IMR-90 (cell line): ENCODE data around the gene TMEM209. TPM values are rescaled to one million over a fixed set of nuclear protein-coding genes. Genes with fewer than 3 reads are reported as not detected.

ENCODE experiments used
- ATAC-seq: fragments of 200-7000 bp; cut with Tn5 transposase; 2 replicates; pipeline ENCODE4 v1.9.1; 2020; ENCODE audit warnings: low read depth, mild to moderate bottlenecking, moderate library complexity
- BruUV-seq: library from RNA; stranded (reverse); fragments of 400-500 nt; replicated peaks from 2 replicates; lab custom pipeline; 2021; lab: Mats Ljungman, UMichigan
- CTCF ChIA-PET: fragments of 300-600 bp; formaldehyde crosslinking; extraction: SDS; loops from one replicate; lab custom pipeline; 2021; ENCODE audit warnings: antibody characterized with exemption; lab: Yijun Ruan, JAX
- POLR2A ChIA-PET: fragments of 300-600 bp; sonication (Branson Sonifier 250); formaldehyde crosslinking; loops from one replicate; lab custom pipeline; 2022; ENCODE audit warnings: antibody characterized with exemption; ENCODE audit not compliant: unreplicated experiment; lab: Charles Lee
- DNase-seq: peaks from one replicate; pipeline ENCODE4 v3.0.0; 2013
- H2AFZ ChIP-seq: replicated peaks from 2 replicates; pipeline ENCODE3; 2013; ENCODE audit warnings: low read length, mild to moderate bottlenecking; ENCODE audit not compliant: poor library complexity
- H2AK5ac ChIP-seq: 2 replicates; pipeline ENCODE4 v1.6.1; 2013; ENCODE audit warnings: low read depth, low read length, inconsistent platforms
- H2AK9ac ChIP-seq: replicated peaks from 2 replicates; pipeline ENCODE3; 2013; ENCODE audit warnings: mild to moderate bottlenecking, low read depth, low read length, moderate library complexity; ENCODE audit not compliant: poor library complexity
- H2BK120ac ChIP-seq: 2 replicates; pipeline ENCODE4 v1.6.1; 2013; ENCODE audit warnings: low read depth, low read length, inconsistent platforms
- H2BK15ac ChIP-seq: 3 replicates; pipeline ENCODE4 v1.6.1; 2013; ENCODE audit warnings: low read depth, low read length, inconsistent platforms
- H2BK20ac ChIP-seq: 2 replicates; pipeline ENCODE4 v1.6.1; 2013; ENCODE audit warnings: low read depth, mild to moderate bottlenecking, inconsistent platforms, low read length, moderate library complexity
- H2BK5ac ChIP-seq: 2 replicates; pipeline ENCODE4 v1.6.1; 2013; ENCODE audit warnings: mild to moderate bottlenecking, low read depth, low read length, inconsistent platforms; ENCODE audit not compliant: poor library complexity, severe bottlenecking
- H3K14ac ChIP-seq: replicated peaks from 2 replicates; pipeline ENCODE4 v1.6.1; 2013; ENCODE audit warnings: low read depth, low read length, inconsistent platforms
- H3K18ac ChIP-seq: 2 replicates; pipeline ENCODE4 v1.6.1; 2013; ENCODE audit warnings: low read depth, low read length, control low read depth
- H3K23ac ChIP-seq: 2 replicates; pipeline ENCODE4 v1.6.1; 2013; ENCODE audit warnings: low read depth, low read length, inconsistent platforms
- H3K27ac ChIP-seq: 2 replicates; pipeline ENCODE4 v1.5.1; 2013; ENCODE audit warnings: mild to moderate bottlenecking, control low read depth, low read length; ENCODE audit not compliant: insufficient read depth
- H3K27me3 ChIP-seq: 2 replicates; pipeline ENCODE4 v1.6.1; 2013; ENCODE audit warnings: low read length; ENCODE audit not compliant: control insufficient read depth, insufficient read depth
- H3K36me3 ChIP-seq: 2 replicates; pipeline ENCODE4 v1.6.1; 2013; ENCODE audit warnings: low read length, mixed read lengths; ENCODE audit not compliant: control insufficient read depth, insufficient read depth
- H3K4ac ChIP-seq: 2 replicates; pipeline ENCODE4 v1.6.1; 2013; ENCODE audit warnings: low read depth, low read length, inconsistent platforms
- H3K4me1 ChIP-seq: 2 replicates; pipeline ENCODE4 v1.6.1; 2013; ENCODE audit warnings: low read length, mixed read lengths; ENCODE audit not compliant: control insufficient read depth, insufficient read depth
- H3K4me2 ChIP-seq: 2 replicates; pipeline ENCODE4 v1.6.1; 2013; ENCODE audit warnings: low read depth, mild to moderate bottlenecking, control low read depth, low read length, moderate library complexity
- H3K4me3 ChIP-seq: 2 replicates; pipeline ENCODE4 v1.5.1; 2013; ENCODE audit warnings: low read depth, mild to moderate bottlenecking, control low read depth, low read length, moderate library complexity; ENCODE audit not compliant: insufficient read depth
- H3K56ac ChIP-seq: 2 replicates; pipeline ENCODE4 v1.6.1; 2013; ENCODE audit warnings: low read length, inconsistent platforms; ENCODE audit not compliant: insufficient read depth; ENCODE audit errors: extremely low read depth
- H3K79me1 ChIP-seq, 2 experiments: 2 replicates each; pipeline ENCODE4 v1.6.1; 2013; ENCODE audit warnings: low read length in 2 of 2, inconsistent platforms in 1 of 2, low read depth in 1 of 2
- H3K9ac ChIP-seq: 2 replicates; pipeline ENCODE4 v1.6.1; 2013; ENCODE audit warnings: low read depth, low read length, control low read depth
- H3K9me1 ChIP-seq: 2 replicates; pipeline ENCODE4 v1.6.1; 2013; ENCODE audit warnings: low read length, inconsistent platforms; ENCODE audit not compliant: insufficient read depth
- H3K9me3 ChIP-seq: 2 replicates; pipeline ENCODE4 v1.6.1; 2013; ENCODE audit warnings: low read length; ENCODE audit not compliant: control insufficient read depth, insufficient read depth
- H4K20me1 ChIP-seq: 2 replicates; pipeline ENCODE4 v1.6.1; 2013; ENCODE audit warnings: low read length, inconsistent platforms; ENCODE audit not compliant: insufficient read depth
- H4K5ac ChIP-seq: 2 replicates; pipeline ENCODE4 v1.6.1; 2013; ENCODE audit warnings: mild to moderate bottlenecking, low read depth, low read length, control low read depth
- H4K8ac ChIP-seq, 2 experiments: 2 replicates each; pipeline ENCODE4 v1.6.1; 2013; ENCODE audit warnings: low read depth in 2 of 2, low read length in 2 of 2, control low read depth in 1 of 2, inconsistent platforms in 1 of 2
- H4K91ac ChIP-seq: 2 replicates; pipeline ENCODE4 v1.6.1; 2013; ENCODE audit warnings: low read depth, low read length, inconsistent platforms; ENCODE audit not compliant: insufficient read depth
- BHLHE40 ChIP-seq: fragments of 150-350 bp; IDR thresholded peaks from 2 replicates; pipeline ENCODE4 v1.6.1; 2016; ENCODE audit warnings: mild to moderate bottlenecking, low read depth, low read length
- CEBPB ChIP-seq: IDR thresholded peaks from 2 replicates; pipeline ENCODE4 v1.6.1; 2012; ENCODE audit warnings: low read depth, low read length, improper control_type of control experiment
- CHD1 ChIP-seq: IDR thresholded peaks from 2 replicates; pipeline ENCODE4 v1.6.1; 2012; ENCODE audit warnings: low read depth, low read length, improper control_type of control experiment
- CTCF ChIP-seq: conservative IDR thresholded peaks from 2 replicates; pipeline ENCODE4 v1.5.1; 2012; ENCODE audit warnings: mild to moderate bottlenecking, low read depth, low read length, improper control_type of control experiment
- ELK1 ChIP-seq: fragments of 150-350 bp; IDR thresholded peaks from 2 replicates; pipeline ENCODE4 v1.6.1; 2016; ENCODE audit warnings: low read depth, mild to moderate bottlenecking, low read length, moderate library complexity, borderline replicate concordance
- FOS ChIP-seq: fragments of 150-350 bp; IDR thresholded peaks from 2 replicates; pipeline ENCODE4 v1.6.1; 2016; ENCODE audit warnings: low read depth, low read length
- MAFK ChIP-seq: IDR thresholded peaks from 2 replicates; pipeline ENCODE4 v1.6.1; 2012; ENCODE audit warnings: low read depth, low read length, improper control_type of control experiment
- MAZ ChIP-seq: IDR thresholded peaks from 2 replicates; pipeline ENCODE4 v1.6.1; 2012; ENCODE audit warnings: low read depth, mild to moderate bottlenecking, low read length, improper control_type of control experiment, moderate library complexity, borderline replicate concordance
- MXI1 ChIP-seq: IDR thresholded peaks from 2 replicates; pipeline ENCODE4 v1.6.1; 2012; ENCODE audit warnings: low read depth, mild to moderate bottlenecking, low read length, moderate library complexity, borderline replicate concordance
- POLR2A ChIP-seq: IDR thresholded peaks from 2 replicates; pipeline ENCODE4 v1.6.1; 2012; ENCODE audit warnings: mild to moderate bottlenecking, low read depth, low read length
- RCOR1 ChIP-seq: IDR thresholded peaks from 2 replicates; pipeline ENCODE4 v1.6.1; 2012; ENCODE audit warnings: mild to moderate bottlenecking, low read length, improper control_type of control experiment; ENCODE audit not compliant: insufficient replicate concordance
- RFX5 ChIP-seq: IDR thresholded peaks from 2 replicates; pipeline ENCODE4 v1.8.0; 2012; ENCODE audit warnings: low read depth, mild to moderate bottlenecking, low read length, moderate library complexity
- SMC3 ChIP-seq: fragments of 150-350 bp; IDR thresholded peaks from 2 replicates; pipeline ENCODE4 v1.6.1; 2016; ENCODE audit warnings: low read depth, mild to moderate bottlenecking, antibody characterized with exemption, low read length, moderate library complexity
- WGBS, 2 experiments: methylation state at CpG; one replicate each; pipeline versions ENCODE4 v1.1.5 to v1.1.7; 2013; ENCODE audit warnings: missing lambda C conversion rate in 2 of 2; ENCODE audit not compliant: insufficient read length in 1 of 2; ENCODE audit errors: extremely low coverage in 2 of 2; 5-methylcytosine and 5-hydroxymethylcytosine counted together
- dilution Hi-C: fragments of 300-500 bp; cut with HindIII; formaldehyde crosslinking; loops from one replicate; pipeline ENCODE4 v1.14.3; 2018; ENCODE audit warnings: low sequenced_read_pairs; ENCODE audit not compliant: unreplicated experiment
- in situ Hi-C: fragments of 300-500 bp; cut with MboI; formaldehyde crosslinking; loops from 3 replicates; pipeline ENCODE4 v1.14.3; 2019; ENCODE audit warnings: low sequenced_read_pairs, inconsistent platforms, mixed read lengths
- intact Hi-C: fragments of 100-400 bp; cut with micrococcal nuclease; formaldehyde crosslinking; loops from 2 replicates; pipeline ENCODE4 v1.10.0; 2022
- polyA plus RNA-seq, 3 experiments: library from polyadenylated mRNA; depleted of rRNA; stranded (reverse); fragments of >200 nt; gene quantifications; 2 replicates each; pipeline ENCODE4 v1.2.3, GENCODE V29; 2012; ENCODE audit warnings: low replicate concordance in 1 of 3
- total RNA-seq: library from RNA; depleted of rRNA; stranded (reverse); fragments of >200 nt; gene quantifications from 2 replicates; pipeline ENCODE4 v1.2.3, GENCODE V29; 2012

Gene TMEM209
- total and polyA plus RNA-seq, 2 of the 4 experiments (the other 2 are of a cell fraction), result 8.0 to 11.3 TPM

- TF ChIP-seq FOS (no peak), SMC3 (no peak), CHD1 (no peak), CEBPB (no peak), POLR2A (no peak)
Observed at GRCh38 chr7:130216025-130216424, 10.8 kb upstream of the TMEM209 start (continued).

GRCh38 chr7:130213828-130214227 is 8.6 kb upstream of the TMEM209 start:
- no peak overlapping the region for H3K9ac ChIP-seq
- dilution Hi-C loops, result no loop called here
- no peak overlapping the region for H2BK20ac ChIP-seq
- no peak overlapping the region for H2BK5ac ChIP-seq
- H3K14ac ChIP-seq, result no peak overlapping the region
- intact Hi-C loops, result no loop called here
- H3K56ac ChIP-seq, result no peak overlapping the region
- TF ChIP-seq RFX5, result no peak
- no peak for TF ChIP-seq POLR2A
- no peak for TF ChIP-seq RCOR1
- TF ChIP-seq CTCF, result no peak
- TF ChIP-seq ELK1, result no peak
- no peak for TF ChIP-seq CEBPB
- no peak for TF ChIP-seq SMC3
- no peak for TF ChIP-seq FOS
- no peak for TF ChIP-seq CHD1
- no peak for TF ChIP-seq MAFK
- no peak for TF ChIP-seq BHLHE40
- TF ChIP-seq MXI1, result no peak
- no peak for TF ChIP-seq MAZ
- in situ Hi-C loops, result no loop called here
- ATAC-seq (no peak), DNase-seq (no peak)
- H4K91ac ChIP-seq, result no peak overlapping the region
- H3K4ac ChIP-seq, result no peak overlapping the region
- H3K36me3 ChIP-seq, result no peaks in the 10 kb centered on the region
- H3K79me1 ChIP-seq, result no peaks in the 10 kb centered on the region
- no peak overlapping the region for H3K4me3 ChIP-seq
- H4K5ac ChIP-seq, result no peak overlapping the region
- H2BK15ac ChIP-seq, result no peak overlapping the region
- peaks cover 4% of the 10 kb centered on the region for H3K4me1 ChIP-seq
- no peak overlapping the region for H2AK9ac ChIP-seq
- WGBS, 2 experiments, result no CpG with 5 or more reads among the region's 1 CpG
- no peaks in the 10 kb centered on the region for H3K9me1 ChIP-seq
- H3K27me3 ChIP-seq, result peaks cover 5% of the 10 kb centered on the region; the same call in 1 of the 2 replicates
- H3K4me2 ChIP-seq, result no peak overlapping the region
- no peak overlapping the region for H3K23ac ChIP-seq
- no peak overlapping the region for H2AFZ ChIP-seq
- H4K20me1 ChIP-seq, result no peaks in the 10 kb centered on the region
- CTCF ChIA-PET, result no interaction called here
- no peak overlapping the region for H3K27ac ChIP-seq
- no peak overlapping the region for H2BK120ac ChIP-seq
- no peak overlapping the region for H4K8ac ChIP-seq
- H3K18ac ChIP-seq, result no peak overlapping the region
- H3K9me3 ChIP-seq, result no peaks in the 10 kb centered on the region
- BruUV-seq, result no TSS peak
- no peak overlapping the region for H2AK5ac ChIP-seq
- POLR2A ChIA-PET, result interaction anchor here (0.7 kb wide), 2 partner anchors 9 to 1248 kb away, joined by 3 read pairs; partner anchors contain the start of gene TMEM209
